HCT116 (cell line): ENCODE results near the gene SLC12A8. TPM values are rescaled to one million over a fixed set of nuclear protein-coding genes. Genes with fewer than 3 reads are reported as not detected.

Experiments used
- ATAC-seq: fragments of 200-7000 bp; cut with Tn5 transposase; 2 replicates; pipeline ENCODE4 v1.9.1; 2020; ENCODE audit warnings: mild to moderate bottlenecking, moderate library complexity
- BruUV-seq: library from RNA; stranded (reverse); fragments of 400-500 nt; replicated peaks from 2 replicates; lab custom pipeline; 2021; lab: Mats Ljungman, UMichigan
- CTCF ChIA-PET: fragments of 300-600 bp; sonication (Branson Sonifier 250); formaldehyde crosslinking; loops from one replicate; lab custom pipeline; 2021; ENCODE audit warnings: antibody characterized with exemption; lab: Charles Lee
- POLR2A ChIA-PET: fragments of 300-600, 350-600 bp; sonication (Branson Sonifier 250); formaldehyde crosslinking; loops from one replicate; lab custom pipeline; 2021; ENCODE audit warnings: antibody characterized with exemption; lab: Charles Lee
- RAD21 ChIA-PET, 2 experiments: fragments of 300-600 bp; sonication (Branson Sonifier 250); formaldehyde crosslinking; loops; one replicate each; lab custom pipeline; 2023; ENCODE audit warnings: low total read pairs in 2 of 2; ENCODE audit not compliant: uncharacterized antibody in 2 of 2, unreplicated experiment in 2 of 2, low non-redundant PET in 1 of 2; lab: Charles Lee
- DNase-seq: peaks from one replicate; pipeline ENCODE4 v3.0.0-alpha.2; 2010; ENCODE audit warnings: low read depth, low spot score
- H2AFZ ChIP-seq: fragments of 200-600 bp; shearing (Covaris generic), sonication (generic); 2 replicates; pipeline ENCODE4 v1.6.1; 2017; ENCODE audit warnings: low read depth, mixed run types, mixed read lengths, antibody characterized with exemption, low read length; ENCODE audit not compliant: poor library complexity, severe bottlenecking
- H3K27ac ChIP-seq: 2 replicates; pipeline ENCODE4 v1.5.1; 2012; ENCODE audit warnings: low read depth, low read length
- H3K27me3 ChIP-seq: fragments of 200-600 bp; sonication (generic); 2 replicates; pipeline ENCODE4 v1.6.1; 2016; ENCODE audit warnings: mixed run types, low read length, mixed read lengths; ENCODE audit not compliant: insufficient read depth
- H3K36me3 ChIP-seq, 2 experiments: fragments of 200-500 bp in 1 of 2; fragments of 200-600 bp in 1 of 2; sonication (Bioruptor generic) in 1 of 2; sonication (generic) in 1 of 2; 2 replicates each; pipeline versions ENCODE4 v1.5.1 to v1.6.1; 2014 to 2016; ENCODE audit warnings: low read length in 2 of 2, inconsistent platforms in 1 of 2, mixed read lengths in 1 of 2, mixed run types in 1 of 2; ENCODE audit not compliant: insufficient read depth in 2 of 2, control insufficient read depth in 1 of 2
- H3K4me1 ChIP-seq, 2 experiments: fragments of 200-600 bp in 1 of 2; sonication (generic) in 1 of 2; 2 replicates each; pipeline versions ENCODE4 v1.5.1 to v1.6.1; 2012 to 2017; ENCODE audit warnings: low read length in 2 of 2, inconsistent platforms in 1 of 2, mild to moderate bottlenecking in 1 of 2, mixed read lengths in 1 of 2, mixed run types in 1 of 2, moderate library complexity in 1 of 2; ENCODE audit not compliant: insufficient read depth in 2 of 2, control insufficient read depth in 1 of 2
- H3K4me2 ChIP-seq: fragments of 200-600 bp; sonication (generic); 2 replicates; pipeline ENCODE4 v1.6.1; 2017; ENCODE audit warnings: mixed run types, low read length, mixed read lengths
- H3K4me3 ChIP-seq, 2 experiments: fragments of 200-600 bp in 1 of 2; sonication (generic) in 1 of 2; replicated peaks in 1 of 2; 2 replicates each; pipeline ENCODE4 v1.5.1; 2011 to 2016; ENCODE audit warnings: low read length in 2 of 2, control low read depth in 1 of 2, low read depth in 1 of 2, mild to moderate bottlenecking in 1 of 2, mixed read lengths in 1 of 2, mixed run types in 1 of 2
- H3K79me2 ChIP-seq: fragments of 200-600 bp; sonication (generic); 2 replicates; pipeline ENCODE4 v1.6.1; 2017; ENCODE audit warnings: mild to moderate bottlenecking, mixed run types, low read length, moderate library complexity, mixed read lengths; ENCODE audit not compliant: insufficient read depth
- H3K9ac ChIP-seq: fragments of 200-600 bp; sonication (generic); 2 replicates; pipeline ENCODE4 v1.6.1; 2016; ENCODE audit warnings: low read length, mixed read lengths
- H3K9me2 ChIP-seq: fragments of 200-600 bp; sonication (generic), shearing (Covaris generic); 2 replicates; pipeline ENCODE4 v1.6.1; 2017; ENCODE audit warnings: mixed run types, mild to moderate bottlenecking, moderate library complexity; ENCODE audit not compliant: insufficient read depth
- H3K9me3 ChIP-seq, 2 experiments: fragments of 200-500 bp in 1 of 2; fragments of 200-600 bp in 1 of 2; sonication (Bioruptor generic) in 1 of 2; sonication (generic) in 1 of 2; 2 replicates each; pipeline ENCODE4 v1.6.1; 2014 to 2017; ENCODE audit warnings: low read length in 2 of 2, mixed read lengths in 2 of 2, inconsistent platforms in 1 of 2, low read depth in 1 of 2, mild to moderate bottlenecking in 1 of 2, mixed run types in 1 of 2, moderate library complexity in 1 of 2; ENCODE audit not compliant: control insufficient read depth in 1 of 2, insufficient read depth in 1 of 2
- H4K20me1 ChIP-seq: fragments of 200-600 bp; sonication (generic), shearing (Covaris generic); 2 replicates; pipeline ENCODE4 v1.6.1; 2017; ENCODE audit warnings: mixed run types, mild to moderate bottlenecking, moderate library complexity; ENCODE audit not compliant: insufficient read depth
- ATF3 ChIP-seq: IDR thresholded peaks from 2 replicates; pipeline ENCODE4 v1.6.1; 2012
- CBX3 ChIP-seq: IDR thresholded peaks from 2 replicates; pipeline ENCODE4 v1.6.1; 2012; ENCODE audit warnings: low read depth
- EGR1 ChIP-seq: IDR thresholded peaks from 2 replicates; pipeline ENCODE4 v1.6.1; 2012; ENCODE audit warnings: low read depth
- EZH2 ChIP-seq: fragments of 200-600 bp; sonication (generic); IDR thresholded peaks from 2 replicates; pipeline ENCODE4 v1.6.1; 2017; ENCODE audit warnings: antibody characterized with exemption, mixed run types
- EZH2phosphoT487 ChIP-seq: fragments of 200-600 bp; IDR thresholded peaks from 2 replicates; pipeline ENCODE4 v1.6.1; 2018; ENCODE audit warnings: antibody characterized with exemption, borderline replicate concordance
- FOSL1 ChIP-seq: IDR thresholded peaks from 2 replicates; pipeline ENCODE4 v1.6.1; 2012; ENCODE audit warnings: low read depth
- JUND ChIP-seq: IDR thresholded peaks from 2 replicates; pipeline ENCODE4 v1.6.1; 2012
- MAX ChIP-seq: IDR thresholded peaks from 2 replicates; pipeline ENCODE4 v1.6.1; 2012
- POLR2A ChIP-seq: IDR thresholded peaks from 2 replicates; pipeline ENCODE4 v1.7.0; 2011; ENCODE audit warnings: borderline replicate concordance; ENCODE audit not compliant: insufficient read depth, insufficient read length; ENCODE audit errors: extremely low read depth
- POLR2AphosphoS5 ChIP-seq: IDR thresholded peaks from 2 replicates; pipeline ENCODE4 v1.6.1; 2011; ENCODE audit warnings: mild to moderate bottlenecking, low read depth, low read length, moderate library complexity
- RAD21 ChIP-seq: IDR thresholded peaks from 2 replicates; pipeline ENCODE4 v1.6.1; 2012; ENCODE audit warnings: low read depth, mild to moderate bottlenecking
- SP1 ChIP-seq: IDR thresholded peaks from 2 replicates; pipeline ENCODE4 v1.6.1; 2012; ENCODE audit warnings: low read depth
- TCF7L2 ChIP-seq: IDR thresholded peaks from 2 replicates; pipeline ENCODE4 v1.7.0; 2011; ENCODE audit warnings: borderline replicate concordance, inconsistent platforms; ENCODE audit not compliant: insufficient read depth, insufficient read length; ENCODE audit errors: extremely low read depth
- ZFX ChIP-seq: fragments of 450-650 bp; IDR thresholded peaks from 2 replicates; pipeline ENCODE4 v1.6.1; 2017
- ZNF274 ChIP-seq: fragments of 200-500 bp; sonication (Bioruptor generic); IDR thresholded peaks from 2 replicates; pipeline ENCODE4 v1.6.1; 2014; ENCODE audit warnings: mild to moderate bottlenecking, low read depth, low read length, inconsistent platforms
- intact Hi-C: fragments of 100-400 bp; cut with micrococcal nuclease; formaldehyde crosslinking; loops from 2 replicates; pipeline ENCODE4 v1.10.0; 2022
- total RNA-seq: library from RNA; stranded (reverse); gene quantifications from one replicate; pipeline ENCODE4 v1.2.1, GENCODE V29; 2021; ENCODE audit not compliant: unreplicated experiment
- TF ChIP-seq, protein P1 (sequence below): IDR thresholded peaks from 2 replicates; pipeline ENCODE4 v1.6.1; 2012; ENCODE audit warnings: low read depth
- TF ChIP-seq, protein P2 (sequence below), 3 experiments: fragments of 200-600 bp in 1 of 3; sonication (generic) in 1 of 3; IDR thresholded peaks in 2 of 3; conservative IDR thresholded peaks in 1 of 3; 2 replicates each; pipeline ENCODE4 v1.5.1; 2012 to 2017; ENCODE audit warnings: low read depth in 2 of 3, low read length in 2 of 3, antibody characterized with exemption in 1 of 3, borderline replicate concordance in 1 of 3, control low read depth in 1 of 3, mild to moderate bottlenecking in 1 of 3, mixed read lengths in 1 of 3, mixed run types in 1 of 3, moderate library complexity in 1 of 3; ENCODE audit not compliant: insufficient read depth in 1 of 3

The SLC12A8 gene
- total RNA-seq, 1 experiment from 2014 or later, result 19.9 TPM

DNA sequence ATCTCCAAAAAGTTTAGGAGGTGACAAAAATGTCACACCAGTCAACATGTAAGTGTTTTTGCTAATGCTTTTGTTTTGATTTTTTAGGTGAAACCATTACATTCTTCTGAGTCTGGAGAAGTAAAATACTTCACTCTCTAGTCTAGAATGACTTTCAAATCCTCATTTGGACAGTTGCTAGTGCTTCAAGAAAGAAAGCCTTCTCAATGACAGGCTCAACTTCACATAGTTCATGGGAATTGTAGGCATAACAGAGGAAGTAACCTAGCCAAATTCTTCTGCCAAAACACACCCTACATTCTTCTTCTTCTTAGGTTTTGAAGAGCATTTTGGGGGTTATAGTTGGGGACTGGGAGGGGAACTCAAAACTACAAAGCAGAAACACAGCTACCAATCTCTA, 127.4 kb downstream of the SLC12A8 start:
- ChIA-PET POLR2A (no interaction called here), RAD21 (no interaction called here), CTCF (no interaction called here)
- Histone ChIP-seq H4K20me1 (peaks cover 3% of the 10 kb centered on the region; the same call in 1 of the 2 replicates), H3K36me3 (no peaks in the 10 kb centered on the region; a peak in 1 of 4 replicates), H3K4me1 (peaks cover under 1 to 16% of the 10 kb centered on the region in 2 experiments; a peak in 3 of 4 replicates), H2AFZ (no peak overlapping the region), H3K27ac (no peak overlapping the region), H3K27me3 (no peaks in the 10 kb centered on the region), H3K9me3 (no peaks in the 10 kb centered on the region), H3K9me2 (no peaks in the 10 kb centered on the region), H3K9ac (no peak overlapping the region), H3K79me2 (no peaks in the 10 kb centered on the region), H3K4me2 (no peak overlapping the region), H3K4me3 (no peak overlapping the region)
- ATAC-seq, result no peak
- no TSS peak for BruUV-seq
- TF ChIP-seq, protein P1, sequence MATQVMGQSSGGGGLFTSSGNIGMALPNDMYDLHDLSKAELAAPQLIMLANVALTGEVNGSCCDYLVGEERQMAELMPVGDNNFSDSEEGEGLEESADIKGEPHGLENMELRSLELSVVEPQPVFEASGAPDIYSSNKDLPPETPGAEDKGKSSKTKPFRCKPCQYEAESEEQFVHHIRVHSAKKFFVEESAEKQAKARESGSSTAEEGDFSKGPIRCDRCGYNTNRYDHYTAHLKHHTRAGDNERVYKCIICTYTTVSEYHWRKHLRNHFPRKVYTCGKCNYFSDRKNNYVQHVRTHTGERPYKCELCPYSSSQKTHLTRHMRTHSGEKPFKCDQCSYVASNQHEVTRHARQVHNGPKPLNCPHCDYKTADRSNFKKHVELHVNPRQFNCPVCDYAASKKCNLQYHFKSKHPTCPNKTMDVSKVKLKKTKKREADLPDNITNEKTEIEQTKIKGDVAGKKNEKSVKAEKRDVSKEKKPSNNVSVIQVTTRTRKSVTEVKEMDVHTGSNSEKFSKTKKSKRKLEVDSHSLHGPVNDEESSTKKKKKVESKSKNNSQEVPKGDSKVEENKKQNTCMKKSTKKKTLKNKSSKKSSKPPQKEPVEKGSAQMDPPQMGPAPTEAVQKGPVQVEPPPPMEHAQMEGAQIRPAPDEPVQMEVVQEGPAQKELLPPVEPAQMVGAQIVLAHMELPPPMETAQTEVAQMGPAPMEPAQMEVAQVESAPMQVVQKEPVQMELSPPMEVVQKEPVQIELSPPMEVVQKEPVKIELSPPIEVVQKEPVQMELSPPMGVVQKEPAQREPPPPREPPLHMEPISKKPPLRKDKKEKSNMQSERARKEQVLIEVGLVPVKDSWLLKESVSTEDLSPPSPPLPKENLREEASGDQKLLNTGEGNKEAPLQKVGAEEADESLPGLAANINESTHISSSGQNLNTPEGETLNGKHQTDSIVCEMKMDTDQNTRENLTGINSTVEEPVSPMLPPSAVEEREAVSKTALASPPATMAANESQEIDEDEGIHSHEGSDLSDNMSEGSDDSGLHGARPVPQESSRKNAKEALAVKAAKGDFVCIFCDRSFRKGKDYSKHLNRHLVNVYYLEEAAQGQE, result no peak
- no peak for TF ChIP-seq FOSL1
- no peak for TF ChIP-seq MAX
- no peak for TF ChIP-seq ATF3
- no peak for TF ChIP-seq JUND
- no peak for TF ChIP-seq ZNF274
- no peak for TF ChIP-seq EZH2phosphoT487
- TF ChIP-seq EGR1, result no peak
- no peak for TF ChIP-seq POLR2AphosphoS5
- TF ChIP-seq TCF7L2, result no peak
- no peak for TF ChIP-seq RAD21
- no peak for TF ChIP-seq SP1
- no peak for TF ChIP-seq POLR2A
- TF ChIP-seq EZH2, result no peak
- TF ChIP-seq, protein P2, sequence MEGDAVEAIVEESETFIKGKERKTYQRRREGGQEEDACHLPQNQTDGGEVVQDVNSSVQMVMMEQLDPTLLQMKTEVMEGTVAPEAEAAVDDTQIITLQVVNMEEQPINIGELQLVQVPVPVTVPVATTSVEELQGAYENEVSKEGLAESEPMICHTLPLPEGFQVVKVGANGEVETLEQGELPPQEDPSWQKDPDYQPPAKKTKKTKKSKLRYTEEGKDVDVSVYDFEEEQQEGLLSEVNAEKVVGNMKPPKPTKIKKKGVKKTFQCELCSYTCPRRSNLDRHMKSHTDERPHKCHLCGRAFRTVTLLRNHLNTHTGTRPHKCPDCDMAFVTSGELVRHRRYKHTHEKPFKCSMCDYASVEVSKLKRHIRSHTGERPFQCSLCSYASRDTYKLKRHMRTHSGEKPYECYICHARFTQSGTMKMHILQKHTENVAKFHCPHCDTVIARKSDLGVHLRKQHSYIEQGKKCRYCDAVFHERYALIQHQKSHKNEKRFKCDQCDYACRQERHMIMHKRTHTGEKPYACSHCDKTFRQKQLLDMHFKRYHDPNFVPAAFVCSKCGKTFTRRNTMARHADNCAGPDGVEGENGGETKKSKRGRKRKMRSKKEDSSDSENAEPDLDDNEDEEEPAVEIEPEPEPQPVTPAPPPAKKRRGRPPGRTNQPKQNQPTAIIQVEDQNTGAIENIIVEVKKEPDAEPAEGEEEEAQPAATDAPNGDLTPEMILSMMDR (IDR thresholded peaks at IDR 0.05 in 2 of 3, conservative IDR thresholded peaks at IDR 0.05 in 1 of 3; ENCODE audit: borderline replicate concordance in 1 of 3, insufficient read depth in 1 of 3, low read depth in 2 of 3, low read length in 2 of 3), result no peak
- TF ChIP-seq ZFX, result no peak
- no peak for TF ChIP-seq CBX3
- intact Hi-C loops, result no loop called here
- DNase-seq, result no peak
